Activated CD4-positive, alpha-beta T cell treated with anti-CD3 and anti-CD28 coated beads for 36 hours (primary cell): ENCODE results near the gene RPTOR. TPM values are rescaled to one million over a fixed set of nuclear protein-coding genes. Genes with fewer than 3 reads are reported as not detected.

Experiments used
- ATAC-seq: fragments of 200-7000 bp; cut with Tn5 transposase; one replicate; pipeline ENCODE4 v1.10.0; 2021; ENCODE audit warnings: mild to moderate bottlenecking, moderate library complexity
- CTCF ChIA-PET: fragments of 350-600 bp; sonication (Branson Sonifier 250); formaldehyde crosslinking; loops from one replicate; lab custom pipeline; 2021; ENCODE audit warnings: antibody characterized with exemption; lab: Charles Lee
- POLR2A ChIA-PET: fragments of 350-600 bp; sonication (Branson Sonifier 250); formaldehyde crosslinking; loops from one replicate; lab custom pipeline; 2021; ENCODE audit warnings: antibody characterized with exemption, inconsistent platforms; lab: Charles Lee
- DNase-seq: peaks from one replicate; pipeline ENCODE4 v3.0.0-alpha.2; 2020
- H3K27ac Mint-ChIP-seq: one replicate; pipeline ENCODE4 v1.8.0; 2021; ENCODE audit warnings: mixed read lengths
- H3K27me3 Mint-ChIP-seq: one replicate; pipeline ENCODE4 v1.8.0; 2021; ENCODE audit warnings: mixed read lengths
- H3K36me3 Mint-ChIP-seq: one replicate; pipeline ENCODE4 v1.8.0; 2021; ENCODE audit warnings: low read depth, mixed read lengths
- H3K4me1 Mint-ChIP-seq: one replicate; pipeline ENCODE4 v1.8.0; 2021; ENCODE audit warnings: mixed read lengths
- H3K4me3 Mint-ChIP-seq: one replicate; pipeline ENCODE4 v1.8.0; 2021; ENCODE audit warnings: mild to moderate bottlenecking, moderate library complexity, mixed read lengths
- H3K9me3 Mint-ChIP-seq: one replicate; pipeline ENCODE4 v1.8.0; 2021; ENCODE audit warnings: low read depth, mixed read lengths
- intact Hi-C, 2 experiments: fragments of 100-400 bp; cut with DNase I in 1 of 2; cut with micrococcal nuclease in 1 of 2; formaldehyde crosslinking; loops; one replicate each; pipeline versions ENCODE4 v1.14.2 to v1.15.1; 2022 to 2024; cut with DNase I, micrococcal nuclease
- total RNA-seq, 2 experiments: library from RNA; stranded (reverse); gene quantifications; one replicate each; pipeline ENCODE4 v1.2.3, GENCODE V29; 2021

RPTOR gene
- total RNA-seq: 10 to 100 TPM; 48.6 to 58.1 TPM

GRCh38 chr17:80544655-80545498, at the start of gene RPTOR:
RPTOR (plus strand) TSS chr17:80544838; CDS start chr17:80545630, 792 bp downstream.
- peak within 1 kb of the TSS; percentile 89 for H3K4me3 Mint-ChIP-seq
- H3K9me3 Mint-ChIP-seq: no peaks in the 10 kb centered on the region
- intact Hi-C loops: loop anchor here in 1 of 2 experiments (1.0 to 10.0 kb wide), 8 partner anchors 30 to 680 kb away; partner anchors contain the start of genes CEP131, CHMP6, ENDOV and GAA
- peaks cover 32% of the 10 kb centered on the region for H3K4me1 Mint-ChIP-seq
- DNase-seq (peak; percentile 95), ATAC-seq (peak; percentile 98)
- POLR2A ChIA-PET: interaction anchor here (0.6 to 0.7 kb wide), 2 partner anchors 97 to 447 kb away, joined by 3 read pairs; partner anchors contain the start of gene CHMP6
- peaks cover 3% of the 10 kb centered on the region for H3K36me3 Mint-ChIP-seq
- peaks cover 9% of the 10 kb centered on the region for H3K27me3 Mint-ChIP-seq
- CTCF ChIA-PET: interaction anchor here (0.7 to 2.5 kb wide), 3 partner anchors 31 to 412 kb away, joined by 3 to 6 read pairs (median 5); no protein-coding TSS in a partner anchor
- peak within 1 kb of the TSS; percentile 91 for H3K27ac Mint-ChIP-seq

GRCh38 chr17:80497726-80498241, 46.9 kb upstream of the RPTOR start:
- ChIA-PET CTCF (interaction anchor here (0.7 kb wide), 1 partner anchor 57 kb away, joined by 3 read pairs; no protein-coding TSS in a partner anchor), POLR2A (no interaction called here)
- Mint-ChIP-seq H3K36me3 (no peaks in the 10 kb centered on the region), H3K27ac (no peak overlapping the region), H3K9me3 (no peaks in the 10 kb centered on the region), H3K4me3 (no peak overlapping the region), H3K4me1 (peaks cover 10% of the 10 kb centered on the region), H3K27me3 (peaks cover 10% of the 10 kb centered on the region)
- DNase-seq: no peak
- peak; percentile 53 for ATAC-seq
- intact Hi-C loops: no loop called here

GRCh38 chr17:80498242-80498919, 46.3 kb upstream of the RPTOR start:
- H3K4me3 Mint-ChIP-seq: no peak overlapping the region
- ChIA-PET CTCF (interaction anchor here (0.7 kb wide), 1 partner anchor 57 kb away, joined by 3 read pairs; no protein-coding TSS in a partner anchor), POLR2A (no interaction called here)
- H3K4me1 Mint-ChIP-seq: peaks cover 10% of the 10 kb centered on the region
- H3K9me3 Mint-ChIP-seq: no peaks in the 10 kb centered on the region
- no peak for ATAC-seq
- no peaks in the 10 kb centered on the region for H3K36me3 Mint-ChIP-seq
- peaks cover 8% of the 10 kb centered on the region for H3K27me3 Mint-ChIP-seq
- H3K27ac Mint-ChIP-seq: no peak overlapping the region
- no peak for DNase-seq
- intact Hi-C loops: no loop called here

- CTCF ChIA-PET: interaction anchor here (0.7 kb wide), 1 partner anchor 22 kb away, joined by 5 read pairs; no protein-coding TSS in a partner anchor
- DNase-seq: no peak
- ATAC-seq: no peak
- POLR2A ChIA-PET: no interaction called here
- peaks cover 10% of the 10 kb centered on the region for H3K4me1 Mint-ChIP-seq
- no peaks in the 10 kb centered on the region for H3K36me3 Mint-ChIP-seq
- H3K9me3 Mint-ChIP-seq: no peaks in the 10 kb centered on the region
- H3K4me3 Mint-ChIP-seq: no peak overlapping the region
- no peak overlapping the region for H3K27ac Mint-ChIP-seq
- intact Hi-C loops: no loop called here
- H3K27me3 Mint-ChIP-seq: peaks cover 10% of the 10 kb centered on the region
Observed at GRCh38 chr17:80498920-80499410, 45.7 kb upstream of the RPTOR start.

GRCh38 chr17:80499560-80499959, 45.1 kb upstream of the RPTOR start:
- CTCF ChIA-PET: interaction anchor here (0.7 kb wide), 1 partner anchor 21 kb away, joined by 5 read pairs; no protein-coding TSS in a partner anchor

GRCh38 chr17:80499961-80500665, 44.5 kb upstream of the RPTOR start:
- POLR2A ChIA-PET: no interaction called here

More at GRCh38 chr17:80499560-80499959, 45.1 kb upstream of the RPTOR start:
- intact Hi-C loops: no loop called here
- ATAC-seq: no peak
- Mint-ChIP-seq H3K4me1 (peaks cover 10% of the 10 kb centered on the region), H3K36me3 (no peaks in the 10 kb centered on the region), H3K27ac (no peak overlapping the region), H3K9me3 (no peaks in the 10 kb centered on the region), H3K4me3 (no peak overlapping the region), H3K27me3 (peaks cover 16% of the 10 kb centered on the region)
- no peak for DNase-seq
- POLR2A ChIA-PET: no interaction called here

GRCh38 chr17:80501741-80502577, 42.7 kb upstream of the RPTOR start:
- DNase-seq (no peak), ATAC-seq (no peak)
- Mint-ChIP-seq H3K9me3 (no peaks in the 10 kb centered on the region), H3K27ac (no peak overlapping the region), H3K4me3 (no peak overlapping the region), H3K4me1 (peaks cover 10% of the 10 kb centered on the region), H3K36me3 (no peaks in the 10 kb centered on the region), H3K27me3 (peaks cover 18% of the 10 kb centered on the region)
- intact Hi-C loops: no loop called here
- CTCF ChIA-PET: no interaction called here
- POLR2A ChIA-PET: no interaction called here

More at GRCh38 chr17:80499961-80500665, 44.5 kb upstream of the RPTOR start:
- H3K27ac Mint-ChIP-seq: no peak overlapping the region
- no peaks in the 10 kb centered on the region for H3K36me3 Mint-ChIP-seq
- ATAC-seq (no peak), DNase-seq (no peak)
- peaks cover 10% of the 10 kb centered on the region for H3K4me1 Mint-ChIP-seq
- H3K4me3 Mint-ChIP-seq: no peak overlapping the region
- CTCF ChIA-PET: interaction anchor here (0.7 kb wide), 1 partner anchor 13 kb away, joined by 3 read pairs; no protein-coding TSS in a partner anchor
- intact Hi-C loops: no loop called here
- H3K27me3 Mint-ChIP-seq: peaks cover 17% of the 10 kb centered on the region
- H3K9me3 Mint-ChIP-seq: no peaks in the 10 kb centered on the region

GRCh38 chr17:80502578-80502877, 42.1 kb upstream of the RPTOR start:
- POLR2A ChIA-PET: no interaction called here
- no peak overlapping the region for H3K27ac Mint-ChIP-seq

GRCh38 chr17:80503031-80503430, 41.6 kb upstream of the RPTOR start:
- no peaks in the 10 kb centered on the region for H3K4me1 Mint-ChIP-seq
- H3K27ac Mint-ChIP-seq: no peak overlapping the region
- intact Hi-C loops: no loop called here
- ATAC-seq (no peak), DNase-seq (no peak)
- peaks cover 15% of the 10 kb centered on the region for H3K27me3 Mint-ChIP-seq
- ChIA-PET CTCF (no interaction called here), POLR2A (no interaction called here)
- no peak overlapping the region for H3K4me3 Mint-ChIP-seq
- no peaks in the 10 kb centered on the region for H3K36me3 Mint-ChIP-seq
- no peaks in the 10 kb centered on the region for H3K9me3 Mint-ChIP-seq

More at GRCh38 chr17:80502578-80502877, 42.1 kb upstream of the RPTOR start:
- ATAC-seq (no peak), DNase-seq (no peak)
- no peak overlapping the region for H3K4me3 Mint-ChIP-seq
- no peaks in the 10 kb centered on the region for H3K36me3 Mint-ChIP-seq
- CTCF ChIA-PET: no interaction called here
- H3K9me3 Mint-ChIP-seq: no peaks in the 10 kb centered on the region
- intact Hi-C loops: no loop called here
- H3K27me3 Mint-ChIP-seq: peaks cover 18% of the 10 kb centered on the region
- H3K4me1 Mint-ChIP-seq: peaks cover 5% of the 10 kb centered on the region

GRCh38 chr17:80503921-80504320, 40.7 kb upstream of the RPTOR start:
- intact Hi-C loops: no loop called here
- no peaks in the 10 kb centered on the region for H3K9me3 Mint-ChIP-seq
- H3K27ac Mint-ChIP-seq: no peak overlapping the region
- ATAC-seq (no peak), DNase-seq (no peak)
- H3K4me3 Mint-ChIP-seq: no peak overlapping the region
- H3K4me1 Mint-ChIP-seq: no peaks in the 10 kb centered on the region
- ChIA-PET POLR2A (no interaction called here), CTCF (no interaction called here)
- H3K36me3 Mint-ChIP-seq: no peaks in the 10 kb centered on the region
- H3K27me3 Mint-ChIP-seq: peaks cover 14% of the 10 kb centered on the region
